Omental fat pad (tissue), 4 donors: ENCODE measurements around the gene TPM3. TPM values are rescaled to one million over a fixed set of nuclear protein-coding genes. Genes with fewer than 3 reads are reported as not detected.

Source experiments
- ATAC-seq: fragments of 150-250 bp; one replicate; pipeline ENCODE4 v1.9.1; 2016; ENCODE audit warnings: mild to moderate bottlenecking, moderate library complexity; ENCODE audit not compliant: low FRiP score
- DNase-seq: peaks from one replicate; pipeline ENCODE4 v3.0.0-alpha.2; 2019; ENCODE audit warnings: low spot score
- total RNA-seq, 4 donors: library from RNA; depleted of rRNA; stranded (reverse); fragments of >200 nt; gene quantifications; one replicate each; pipeline ENCODE4 v1.1.0, GENCODE V29; 2016
- TF ChIP-seq, protein P1 (sequence below), 3 donors: fragments of 450-650 bp; IDR thresholded peaks; one replicate each; pipeline ENCODE4 v1.5.1; 2016 to 2017; ENCODE audit warnings: antibody characterized with exemption in 3 of 3, mild to moderate bottlenecking in 3 of 3, moderate library complexity in 2 of 3

Gene TPM3
- total RNA-seq, 4 donors from 2014 or later, result 285 to 611 (median 352) TPM

- no peak for DNase-seq
- TF ChIP-seq, protein P1, sequence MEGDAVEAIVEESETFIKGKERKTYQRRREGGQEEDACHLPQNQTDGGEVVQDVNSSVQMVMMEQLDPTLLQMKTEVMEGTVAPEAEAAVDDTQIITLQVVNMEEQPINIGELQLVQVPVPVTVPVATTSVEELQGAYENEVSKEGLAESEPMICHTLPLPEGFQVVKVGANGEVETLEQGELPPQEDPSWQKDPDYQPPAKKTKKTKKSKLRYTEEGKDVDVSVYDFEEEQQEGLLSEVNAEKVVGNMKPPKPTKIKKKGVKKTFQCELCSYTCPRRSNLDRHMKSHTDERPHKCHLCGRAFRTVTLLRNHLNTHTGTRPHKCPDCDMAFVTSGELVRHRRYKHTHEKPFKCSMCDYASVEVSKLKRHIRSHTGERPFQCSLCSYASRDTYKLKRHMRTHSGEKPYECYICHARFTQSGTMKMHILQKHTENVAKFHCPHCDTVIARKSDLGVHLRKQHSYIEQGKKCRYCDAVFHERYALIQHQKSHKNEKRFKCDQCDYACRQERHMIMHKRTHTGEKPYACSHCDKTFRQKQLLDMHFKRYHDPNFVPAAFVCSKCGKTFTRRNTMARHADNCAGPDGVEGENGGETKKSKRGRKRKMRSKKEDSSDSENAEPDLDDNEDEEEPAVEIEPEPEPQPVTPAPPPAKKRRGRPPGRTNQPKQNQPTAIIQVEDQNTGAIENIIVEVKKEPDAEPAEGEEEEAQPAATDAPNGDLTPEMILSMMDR (IDR thresholded peaks at IDR 0.05), result no peak
- ATAC-seq, result no peak
Measured at GRCh38 chr1:154171223-154171583, 20.7 kb downstream of the TPM3 start.

- no peak for ATAC-seq
- TF ChIP-seq, protein P1 (IDR thresholded peaks at IDR 0.05), result no peak
- no peak for DNase-seq
Measured at GRCh38 chr1:154170547-154171222, 21.2 kb downstream of the TPM3 start.

- TF ChIP-seq, protein P1 (IDR thresholded peaks at IDR 0.05), result no peak
- DNase-seq (no peak), ATAC-seq (no peak)
Measured at GRCh38 chr1:154167461-154167860, 24.4 kb downstream of the TPM3 start.

DNA sequence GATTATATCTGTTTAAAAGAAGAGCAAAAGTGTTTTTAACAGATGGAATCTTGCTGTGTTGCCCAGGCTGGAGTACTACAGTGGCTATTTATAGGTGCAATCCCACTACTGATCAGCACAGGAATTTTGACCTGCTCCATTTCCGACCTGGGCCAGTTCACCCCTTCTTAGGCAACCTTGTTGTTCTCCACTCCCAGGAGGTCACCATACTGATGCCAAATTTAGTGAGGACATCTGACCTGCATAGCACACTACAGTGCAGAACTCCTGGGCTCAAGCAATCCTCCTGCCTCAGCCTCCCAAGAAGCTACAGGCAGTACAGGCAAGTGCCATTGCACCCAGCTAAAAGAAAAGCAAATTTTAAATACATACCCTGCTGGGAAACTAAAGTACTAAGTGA, 25.7 kb downstream of the TPM3 start:
- DNase-seq, result no peak
- TF ChIP-seq, protein P1 (IDR thresholded peaks at IDR 0.05), result no peak
- ATAC-seq, result no peak

DNA sequence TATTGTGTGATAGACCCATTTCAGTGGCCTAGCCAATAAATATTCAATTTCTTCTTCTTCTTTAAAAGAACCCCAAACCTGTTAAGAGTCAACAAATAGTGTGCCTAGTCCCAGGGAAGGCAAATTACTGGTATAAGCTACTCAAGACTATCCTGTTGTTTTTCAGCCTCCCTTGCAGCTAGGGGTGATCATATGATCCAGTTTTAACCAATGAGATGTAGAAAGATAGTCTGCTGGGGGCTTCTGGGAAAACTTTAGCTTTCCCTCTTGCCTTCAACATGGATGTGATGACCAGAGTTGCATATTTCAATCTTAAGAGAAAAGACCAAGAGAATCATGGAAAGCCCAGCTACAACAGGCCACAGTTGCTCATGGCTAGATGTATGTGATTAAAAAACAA, 32.3 kb downstream of the TPM3 start:
- TF ChIP-seq, protein P1 (IDR thresholded peaks at IDR 0.05), result no peak
- no peak for DNase-seq
- no peak for ATAC-seq

- ATAC-seq (no peak), DNase-seq (no peak)
- TF ChIP-seq, protein P1 (IDR thresholded peaks at IDR 0.05), result no peak
Measured at GRCh38 chr1:154158307-154159125, 33.4 kb downstream of the TPM3 start.
